Measurements from ENCODE around the gene NPVF. TPM values are rescaled to one million over a fixed set of nuclear protein-coding genes. Genes with fewer than 3 reads are reported as not detected.

Gene NPVF
- total RNA-seq, 1 donor from 2014 or later: not detected

GRCh38 chr7:25242678-25243077 lies 14.4 kb upstream of the NPVF start:
- Histone ChIP-seq H3K27me3 (ENCODE audit: low read depth) (peaks cover 13% of the 10 kb centered on the region), H3K36me3 (no peaks in the 10 kb centered on the region), H3K4me1 (peaks cover 11% of the 10 kb centered on the region), H3K9me3 (replicated peaks) (no peaks in the 10 kb centered on the region), H3K27ac (replicated peaks) (no peak overlapping the region), H3K4me3 (no peak overlapping the region)
- no peak for TF ChIP-seq CTCF (IDR thresholded peaks at IDR 0.05; ENCODE audit: borderline replicate concordance)
- intact Hi-C loops (cut with micrococcal nuclease): no loop called here
- no peak for DNase-seq

GRCh38 chr7:25240896-25241295 lies 12.6 kb upstream of the NPVF start:
- Histone ChIP-seq H3K4me3 (no peak overlapping the region), H3K9me3 (replicated peaks) (no peaks in the 10 kb centered on the region), H3K4me1 (peaks cover 11% of the 10 kb centered on the region), H3K36me3 (no peaks in the 10 kb centered on the region), H3K27me3 (ENCODE audit: low read depth) (peaks cover 23% of the 10 kb centered on the region), H3K27ac (replicated peaks) (no peak overlapping the region)
- DNase-seq: no peak
- intact Hi-C loops (cut with micrococcal nuclease): no loop called here
- no peak for TF ChIP-seq CTCF (IDR thresholded peaks at IDR 0.05; ENCODE audit: borderline replicate concordance)

- intact Hi-C loops (cut with micrococcal nuclease): no loop called here
- peaks cover 29% of the 10 kb centered on the region for H3K27me3 ChIP-seq (ENCODE audit: low read depth)
- peak; percentile 24 for DNase-seq
- peak; percentile 11 for TF ChIP-seq CTCF (IDR thresholded peaks at IDR 0.05; ENCODE audit: borderline replicate concordance)
- no peak overlapping the region for H3K27ac ChIP-seq (replicated peaks)
- H3K4me1 ChIP-seq: peaks cover 11% of the 10 kb centered on the region
- H3K9me3 ChIP-seq (replicated peaks): no peaks in the 10 kb centered on the region
- no peaks in the 10 kb centered on the region for H3K36me3 ChIP-seq
- H3K4me3 ChIP-seq: no peak overlapping the region
Observed at GRCh38 chr7:25240340-25240739, 12.1 kb upstream of the NPVF start.

DNA sequence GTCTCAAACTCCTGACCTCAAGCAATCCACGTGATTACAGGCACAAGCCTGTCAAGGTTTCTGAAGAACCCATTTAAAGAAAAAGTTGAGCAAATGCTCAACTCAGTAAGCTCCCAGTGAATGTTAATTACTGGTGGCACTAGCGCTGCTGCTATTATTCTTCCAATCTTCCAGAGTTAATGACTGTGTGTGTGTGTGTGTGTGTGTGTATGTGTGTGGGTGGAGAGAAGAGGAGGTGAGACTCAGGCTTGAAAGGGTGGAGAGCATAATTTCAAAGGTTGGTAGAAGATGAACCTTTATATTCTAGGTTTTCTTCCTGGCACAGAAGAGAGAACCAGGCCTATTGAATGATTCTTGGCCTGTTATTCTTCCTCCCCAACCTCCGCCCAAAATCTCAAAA lies 11.6 kb upstream of the NPVF start:
- TF ChIP-seq CTCF (IDR thresholded peaks at IDR 0.05; ENCODE audit: borderline replicate concordance): no peak
- no peak for DNase-seq
- no peak overlapping the region for H3K27ac ChIP-seq (replicated peaks)
- H3K4me1 ChIP-seq: peaks cover 11% of the 10 kb centered on the region
- intact Hi-C loops (cut with micrococcal nuclease): no loop called here
- H3K9me3 ChIP-seq (replicated peaks): no peaks in the 10 kb centered on the region
- peaks cover 33% of the 10 kb centered on the region for H3K27me3 ChIP-seq (ENCODE audit: low read depth)
- no peaks in the 10 kb centered on the region for H3K36me3 ChIP-seq
- no peak overlapping the region for H3K4me3 ChIP-seq

DNA sequence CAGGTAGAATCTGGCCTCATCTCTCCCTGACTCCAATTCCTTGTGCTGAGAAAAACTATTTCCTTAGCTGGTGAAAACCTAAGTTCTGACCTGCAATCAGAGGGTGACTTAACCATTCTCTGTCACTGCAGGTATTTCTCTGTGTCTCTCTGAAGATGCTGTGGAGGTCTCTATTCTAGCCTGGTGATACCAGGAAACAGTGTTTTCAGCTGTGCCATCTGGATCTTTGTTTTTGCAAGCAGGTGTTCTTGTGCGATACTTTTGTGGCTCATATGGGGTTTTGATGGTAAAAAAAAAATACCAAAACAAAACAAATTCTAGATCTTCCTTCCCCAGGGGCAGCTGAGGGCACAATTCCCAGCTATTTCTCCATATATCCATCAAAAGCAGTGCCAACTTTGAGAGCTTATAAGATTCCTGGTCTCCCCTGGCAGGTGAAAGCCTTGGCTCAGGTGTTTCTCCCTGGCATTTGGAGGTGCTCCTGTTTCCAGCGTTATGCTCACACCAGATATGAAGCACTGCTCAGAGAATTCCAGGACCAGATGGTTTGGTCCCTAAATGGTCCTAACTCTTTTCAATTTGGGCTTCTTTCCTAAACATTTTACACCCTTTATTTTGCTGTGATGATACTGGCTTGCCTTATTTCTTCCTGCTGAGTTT lies 9.9 kb upstream of the NPVF start:
- Histone ChIP-seq H3K36me3 (no peaks in the 10 kb centered on the region), H3K9me3 (replicated peaks) (no peaks in the 10 kb centered on the region), H3K27ac (replicated peaks) (no peak overlapping the region), H3K27me3 (ENCODE audit: low read depth) (peaks cover 34% of the 10 kb centered on the region), H3K4me1 (no peaks in the 10 kb centered on the region), H3K4me3 (no peak overlapping the region)
- DNase-seq: no peak
- intact Hi-C loops (cut with micrococcal nuclease): no loop called here
- no peak for TF ChIP-seq CTCF (IDR thresholded peaks at IDR 0.05; ENCODE audit: borderline replicate concordance)

Data from left ventricle myocardium inferior (tissue), 1 donor.